MM.1S (cell line): ENCODE data around the gene AFG1L.
A peak's percentile ranks its signal among the peaks of the same experiment; 100 is the strongest.

Experiments
- DNase-seq: peaks from one replicate; pipeline ENCODE4 v3.0.0-alpha.2; 2015
- H2AFZ ChIP-seq: fragments of 300-600 bp; sonication (generic); 2 replicates; pipeline ENCODE4 v1.6.0; 2016; ENCODE audit warnings: antibody characterized with exemption, low read length
- H3F3A ChIP-seq: fragments of 300-600 bp; sonication (generic); 2 replicates; pipeline ENCODE4 v1.6.1; 2016; ENCODE audit warnings: mild to moderate bottlenecking, antibody characterized with exemption, low read length, moderate library complexity, mixed read lengths; ENCODE audit not compliant: insufficient read depth
- H3K27ac ChIP-seq: fragments of 300-600 bp; sonication (generic); 2 replicates; pipeline ENCODE4 v1.5.1; 2016; ENCODE audit warnings: mild to moderate bottlenecking, low read length
- H3K27me3 ChIP-seq: fragments of 300-600 bp; sonication (generic); replicated peaks from 2 replicates; pipeline ENCODE4 v1.6.0; 2016; ENCODE audit warnings: low read length; ENCODE audit not compliant: insufficient read depth
- H3K36me3 ChIP-seq: fragments of 300-600 bp; sonication (generic); replicated peaks from 2 replicates; pipeline ENCODE4 v1.6.1; 2016; ENCODE audit warnings: mild to moderate bottlenecking, low read length, mixed read lengths; ENCODE audit not compliant: insufficient read depth
- H3K4me1 ChIP-seq: fragments of 300-600 bp; sonication (generic); 2 replicates; pipeline ENCODE4 v1.6.1; 2016; ENCODE audit warnings: low read length, mixed read lengths
- H3K4me2 ChIP-seq: fragments of 300-600 bp; sonication (generic); 2 replicates; pipeline ENCODE4 v1.6.0; 2016; ENCODE audit warnings: low read depth, low read length
- H3K4me3 ChIP-seq: fragments of 300-600 bp; sonication (generic); 2 replicates; pipeline ENCODE4 v1.5.1; 2016; ENCODE audit warnings: low read length, mixed read lengths
- H3K79me2 ChIP-seq: fragments of 300-600 bp; sonication (generic); 2 replicates; pipeline ENCODE4 v1.6.1; 2016; ENCODE audit warnings: mixed run types, low read length, mixed read lengths
- H3K9ac ChIP-seq: fragments of 300-600 bp; sonication (generic); 2 replicates; pipeline ENCODE4 v1.6.1; 2016; ENCODE audit warnings: low read length, mixed read lengths
- H3K9me2 ChIP-seq: fragments of 300-600 bp; sonication (generic); replicated peaks from 2 replicates; pipeline ENCODE4 v1.6.1; 2016; ENCODE audit warnings: mild to moderate bottlenecking, low read length, mixed read lengths; ENCODE audit not compliant: insufficient read depth
- H3K9me3 ChIP-seq: fragments of 300-600 bp; sonication (generic); replicated peaks from 2 replicates; pipeline ENCODE4 v1.6.1; 2016; ENCODE audit warnings: mild to moderate bottlenecking, low read length, mixed read lengths; ENCODE audit not compliant: insufficient read depth
- H4K20me1 ChIP-seq: fragments of 300-600 bp; sonication (generic); 2 replicates; pipeline ENCODE4 v1.6.1; 2016; ENCODE audit warnings: mild to moderate bottlenecking, low read length, moderate library complexity, mixed read lengths; ENCODE audit not compliant: insufficient read depth
- EZH2 ChIP-seq: fragments of 300-600 bp; sonication (generic); optimal IDR thresholded peaks from 2 replicates; pipeline ENCODE3; 2017; ENCODE audit warnings: low read depth, mild to moderate bottlenecking, antibody characterized with exemption, low read length, mixed read lengths
- EZH2phosphoT487 ChIP-seq: fragments of 300-600 bp; sonication (generic); IDR thresholded peaks from 2 replicates; pipeline ENCODE4 v1.6.1; 2018; ENCODE audit warnings: antibody characterized with exemption, low read length
- TF ChIP-seq, protein P1 (sequence below): fragments of 300-600 bp; sonication (generic); IDR thresholded peaks from 2 replicates; pipeline ENCODE4 v1.5.1; 2016; ENCODE audit warnings: antibody characterized with exemption, low read length, mixed read lengths

The AFG1L gene

GRCh38 chr6:108359901-108360882 lies 65.3 kb downstream of the AFG1L start:
- DNase-seq: no peak
- no peaks in the 10 kb centered on the region for H3K9me2 ChIP-seq
- TF ChIP-seq EZH2: no peak
- TF ChIP-seq, protein P1, sequence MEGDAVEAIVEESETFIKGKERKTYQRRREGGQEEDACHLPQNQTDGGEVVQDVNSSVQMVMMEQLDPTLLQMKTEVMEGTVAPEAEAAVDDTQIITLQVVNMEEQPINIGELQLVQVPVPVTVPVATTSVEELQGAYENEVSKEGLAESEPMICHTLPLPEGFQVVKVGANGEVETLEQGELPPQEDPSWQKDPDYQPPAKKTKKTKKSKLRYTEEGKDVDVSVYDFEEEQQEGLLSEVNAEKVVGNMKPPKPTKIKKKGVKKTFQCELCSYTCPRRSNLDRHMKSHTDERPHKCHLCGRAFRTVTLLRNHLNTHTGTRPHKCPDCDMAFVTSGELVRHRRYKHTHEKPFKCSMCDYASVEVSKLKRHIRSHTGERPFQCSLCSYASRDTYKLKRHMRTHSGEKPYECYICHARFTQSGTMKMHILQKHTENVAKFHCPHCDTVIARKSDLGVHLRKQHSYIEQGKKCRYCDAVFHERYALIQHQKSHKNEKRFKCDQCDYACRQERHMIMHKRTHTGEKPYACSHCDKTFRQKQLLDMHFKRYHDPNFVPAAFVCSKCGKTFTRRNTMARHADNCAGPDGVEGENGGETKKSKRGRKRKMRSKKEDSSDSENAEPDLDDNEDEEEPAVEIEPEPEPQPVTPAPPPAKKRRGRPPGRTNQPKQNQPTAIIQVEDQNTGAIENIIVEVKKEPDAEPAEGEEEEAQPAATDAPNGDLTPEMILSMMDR: peak; percentile 27; the same call in 1 of the 2 replicates
- H3K27ac ChIP-seq: no peak overlapping the region
- no peaks in the 10 kb centered on the region for H3K79me2 ChIP-seq
- no peaks in the 10 kb centered on the region for H3K36me3 ChIP-seq
- H3K4me2 ChIP-seq: no peak overlapping the region
- H2AFZ ChIP-seq: no peak overlapping the region
- no peaks in the 10 kb centered on the region for H4K20me1 ChIP-seq
- no peak overlapping the region for H3K9ac ChIP-seq
- H3F3A ChIP-seq: no peaks in the 10 kb centered on the region
- H3K4me3 ChIP-seq: no peak overlapping the region
- H3K27me3 ChIP-seq: no peaks in the 10 kb centered on the region
- no peaks in the 10 kb centered on the region for H3K4me1 ChIP-seq
- H3K9me3 ChIP-seq: no peaks in the 10 kb centered on the region

DNA sequence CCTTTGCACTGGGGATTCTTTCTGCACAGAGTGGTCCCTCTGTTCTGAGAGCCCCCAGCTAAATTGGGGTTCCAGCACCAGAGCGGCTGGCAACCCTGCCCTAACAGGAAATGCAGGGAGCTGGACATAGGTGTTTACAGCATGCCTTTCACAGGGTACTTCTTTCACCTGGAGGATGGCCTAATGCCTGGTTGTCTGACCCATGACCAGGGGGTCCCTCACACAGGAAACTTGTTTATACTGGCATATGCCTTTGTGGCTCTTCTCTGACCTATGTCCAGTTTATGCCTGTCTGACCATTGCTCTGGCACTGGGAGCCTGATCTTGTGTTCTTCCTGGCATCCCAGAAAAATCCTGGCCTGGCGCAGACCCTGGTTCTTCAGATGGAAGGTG lies 66.1 kb downstream of the AFG1L start:
- Histone ChIP-seq H3K9me3 (no peaks in the 10 kb centered on the region), H3K4me1 (no peaks in the 10 kb centered on the region), H3K27ac (no peak overlapping the region), H3K27me3 (no peaks in the 10 kb centered on the region), H2AFZ (no peak overlapping the region), H3K4me3 (no peak overlapping the region), H3K79me2 (no peaks in the 10 kb centered on the region), H3K9me2 (no peaks in the 10 kb centered on the region), H3K9ac (no peak overlapping the region), H3K4me2 (no peak overlapping the region), H4K20me1 (no peaks in the 10 kb centered on the region), H3F3A (no peaks in the 10 kb centered on the region), H3K36me3 (no peaks in the 10 kb centered on the region)
- no peak for TF ChIP-seq EZH2phosphoT487
- TF ChIP-seq EZH2: no peak
- DNase-seq: no peak

- no peaks in the 10 kb centered on the region for H3K9me2 ChIP-seq
- H3K4me3 ChIP-seq: no peak overlapping the region
- no peaks in the 10 kb centered on the region for H3F3A ChIP-seq
- no peak overlapping the region for H3K4me2 ChIP-seq
- no peak for DNase-seq
- no peak overlapping the region for H3K27ac ChIP-seq
- no peaks in the 10 kb centered on the region for H4K20me1 ChIP-seq
- H3K9ac ChIP-seq: no peak overlapping the region
- no peaks in the 10 kb centered on the region for H3K79me2 ChIP-seq
- H3K9me3 ChIP-seq: no peaks in the 10 kb centered on the region
- no peaks in the 10 kb centered on the region for H3K27me3 ChIP-seq
- no peak overlapping the region for H2AFZ ChIP-seq
- H3K4me1 ChIP-seq: no peaks in the 10 kb centered on the region
- TF ChIP-seq EZH2 (no peak), EZH2phosphoT487 (no peak)
- TF ChIP-seq, protein P1: no peak
- no peaks in the 10 kb centered on the region for H3K36me3 ChIP-seq
Measured at GRCh38 chr6:108361312-108361932, 66.6 kb downstream of the AFG1L start.

- no peaks in the 10 kb centered on the region for H3K79me2 ChIP-seq
- no peak for TF ChIP-seq EZH2
- TF ChIP-seq, protein P1: no peak
- TF ChIP-seq EZH2phosphoT487: no peak
Measured at GRCh38 chr6:108362455-108362854, 67.6 kb downstream of the AFG1L start.

More at GRCh38 chr6:108362455-108362854, 67.6 kb downstream of the AFG1L start:
- no peaks in the 10 kb centered on the region for H4K20me1 ChIP-seq
- no peak overlapping the region for H3K4me2 ChIP-seq
- H2AFZ ChIP-seq: no peak overlapping the region
- no peaks in the 10 kb centered on the region for H3K9me2 ChIP-seq
- H3K9me3 ChIP-seq: no peaks in the 10 kb centered on the region
- H3K9ac ChIP-seq: no peak overlapping the region
- H3K27me3 ChIP-seq: no peaks in the 10 kb centered on the region
- no peak for DNase-seq
- no peak overlapping the region for H3K4me3 ChIP-seq
- no peak overlapping the region for H3K27ac ChIP-seq
- no peaks in the 10 kb centered on the region for H3F3A ChIP-seq
- H3K36me3 ChIP-seq: no peaks in the 10 kb centered on the region
- no peaks in the 10 kb centered on the region for H3K4me1 ChIP-seq
